Loucy (cell line): ENCODE results near the gene CYP3A4.

Experiments
- H2AFZ ChIP-seq: fragments of 200-600 bp; sonication (generic); 2 replicates; pipeline ENCODE4 v1.6.0; 2016; ENCODE audit warnings: antibody characterized with exemption, mild to moderate bottlenecking, low read length, moderate library complexity
- H3F3A ChIP-seq: fragments of 200-600 bp; 2 replicates; pipeline ENCODE4 v1.6.0; 2016; ENCODE audit warnings: antibody characterized with exemption, low read depth, mild to moderate bottlenecking
- H3K27me3 ChIP-seq: fragments of 200-600 bp; sonication (generic); 2 replicates; pipeline ENCODE4 v1.6.1; 2014; ENCODE audit warnings: low read length, mild to moderate bottlenecking; ENCODE audit not compliant: insufficient read depth, poor library complexity, severe bottlenecking
- H3K36me3 ChIP-seq: fragments of 200-600 bp; sonication (generic); 2 replicates; pipeline ENCODE4 v1.6.1; 2016; ENCODE audit warnings: low read length; ENCODE audit not compliant: insufficient read depth
- H3K4me1 ChIP-seq: fragments of 200-600 bp; sonication (generic); 2 replicates; pipeline ENCODE4 v1.5.1; 2014; ENCODE audit warnings: low read length, mild to moderate bottlenecking; ENCODE audit not compliant: insufficient read depth, poor library complexity, severe bottlenecking
- H3K4me2 ChIP-seq: fragments of 200-600 bp; sonication (generic); 2 replicates; pipeline ENCODE4 v1.6.0; 2014; ENCODE audit warnings: antibody characterized with exemption, low read length, low read depth, mild to moderate bottlenecking; ENCODE audit not compliant: poor library complexity, severe bottlenecking
- H3K4me3 ChIP-seq: fragments of 200-600 bp; sonication (generic); 2 replicates; pipeline ENCODE4 v1.5.1; 2014; ENCODE audit warnings: low read length, mild to moderate bottlenecking, mixed read lengths; ENCODE audit not compliant: poor library complexity, severe bottlenecking
- H3K79me2 ChIP-seq: fragments of 200-600 bp; sonication (generic); 2 replicates; pipeline ENCODE4 v1.6.1; 2014; ENCODE audit warnings: low read length; ENCODE audit not compliant: insufficient read depth
- H3K9ac ChIP-seq: fragments of 200-600 bp; sonication (generic); 2 replicates; pipeline ENCODE4 v1.6.0; 2014; ENCODE audit warnings: mild to moderate bottlenecking, low read depth, low read length, moderate library complexity; ENCODE audit not compliant: poor library complexity, severe bottlenecking
- H3K9me2 ChIP-seq: fragments of 200-600 bp; sonication (generic); replicated peaks from 2 replicates; pipeline ENCODE4 v1.6.1; 2016; ENCODE audit warnings: low read depth, low read length, mixed read lengths
- H3K9me3 ChIP-seq: fragments of 200-600 bp; sonication (generic); 2 replicates; pipeline ENCODE4 v1.6.1; 2014; ENCODE audit warnings: mild to moderate bottlenecking, antibody characterized with exemption, low read length, low read depth; ENCODE audit not compliant: insufficient read depth
- H4K20me1 ChIP-seq: fragments of 200-600 bp; sonication (generic); 2 replicates; pipeline ENCODE4 v1.6.0; 2014; ENCODE audit warnings: antibody characterized with exemption, low read length, mild to moderate bottlenecking; ENCODE audit not compliant: insufficient read depth, poor library complexity, severe bottlenecking
- CTCF ChIP-seq: fragments of 200-600 bp; sonication (generic); conservative IDR thresholded peaks from 2 replicates; pipeline ENCODE4 v1.5.1; 2014; ENCODE audit warnings: mild to moderate bottlenecking, antibody characterized with exemption, low read length
- EZH2phosphoT487 ChIP-seq: fragments of 200-600 bp; IDR thresholded peaks from 2 replicates; pipeline ENCODE4 v1.6.1; 2018; ENCODE audit warnings: antibody characterized with exemption, mild to moderate bottlenecking, moderate library complexity, borderline replicate concordance

CYP3A4 gene

GRCh38 chr7:99822731-99823718 is 39.0 kb upstream of the CYP3A4 start:
- Histone ChIP-seq H4K20me1 (no peaks in the 10 kb centered on the region), H2AFZ (no peak overlapping the region), H3F3A (no peaks in the 10 kb centered on the region), H3K27me3 (no peaks in the 10 kb centered on the region), H3K9ac (no peak overlapping the region), H3K4me3 (no peak overlapping the region), H3K36me3 (no peaks in the 10 kb centered on the region), H3K79me2 (no peaks in the 10 kb centered on the region), H3K4me1 (peaks cover 3% of the 10 kb centered on the region), H3K4me2 (no peak overlapping the region), H3K9me2 (no peaks in the 10 kb centered on the region), H3K9me3 (no peaks in the 10 kb centered on the region)
- TF ChIP-seq EZH2phosphoT487 = no peak
- TF ChIP-seq CTCF = no peak

GRCh38 chr7:99820408-99821027 is 36.5 kb upstream of the CYP3A4 start:
- H3K9ac ChIP-seq = no peak overlapping the region
- no peaks in the 10 kb centered on the region for H3F3A ChIP-seq
- H3K4me2 ChIP-seq = no peak overlapping the region
- no peaks in the 10 kb centered on the region for H3K4me1 ChIP-seq
- no peaks in the 10 kb centered on the region for H3K9me3 ChIP-seq
- no peak overlapping the region for H3K4me3 ChIP-seq
- no peak overlapping the region for H2AFZ ChIP-seq
- H3K9me2 ChIP-seq = no peaks in the 10 kb centered on the region
- no peaks in the 10 kb centered on the region for H3K36me3 ChIP-seq
- no peaks in the 10 kb centered on the region for H4K20me1 ChIP-seq
- no peaks in the 10 kb centered on the region for H3K79me2 ChIP-seq
- no peaks in the 10 kb centered on the region for H3K27me3 ChIP-seq
- TF ChIP-seq CTCF = no peak
- TF ChIP-seq EZH2phosphoT487 = no peak

- H3K9me3 ChIP-seq = no peaks in the 10 kb centered on the region
- no peaks in the 10 kb centered on the region for H3K36me3 ChIP-seq
- H3K4me1 ChIP-seq = no peaks in the 10 kb centered on the region
- H2AFZ ChIP-seq = no peak overlapping the region
- no peaks in the 10 kb centered on the region for H3K27me3 ChIP-seq
- no peaks in the 10 kb centered on the region for H3K9me2 ChIP-seq
- H3K4me3 ChIP-seq = no peak overlapping the region
- no peaks in the 10 kb centered on the region for H4K20me1 ChIP-seq
- H3K9ac ChIP-seq = no peak overlapping the region
- H3F3A ChIP-seq = no peaks in the 10 kb centered on the region
- TF ChIP-seq CTCF (no peak), EZH2phosphoT487 (no peak)
- H3K79me2 ChIP-seq = no peaks in the 10 kb centered on the region
- no peak overlapping the region for H3K4me2 ChIP-seq
Observed at GRCh38 chr7:99808766-99809165, 24.8 kb upstream of the CYP3A4 start.
